CD4-positive, alpha-beta T cell (primary cell): ENCODE data around the gene SSPN. TPM values are rescaled to one million over a fixed set of nuclear protein-coding genes. Genes with fewer than 3 reads are reported as not detected.

Experiments
- ATAC-seq: fragments of 200-7000 bp; cut with Tn5 transposase; one replicate; pipeline ENCODE4 v1.10.0; 2022; ENCODE audit warnings: mild to moderate bottlenecking; ENCODE audit not compliant: poor library complexity
- CTCF ChIA-PET: fragments of 350-600 bp; sonication (Branson Sonifier 250); formaldehyde crosslinking; loops from one replicate; lab custom pipeline; 2021; ENCODE audit warnings: antibody characterized with exemption, inconsistent platforms; lab: Charles Lee
- POLR2A ChIA-PET: fragments of 350-600 bp; sonication (Branson Sonifier 250); formaldehyde crosslinking; loops from one replicate; lab custom pipeline; 2021; ENCODE audit warnings: antibody characterized with exemption, inconsistent platforms; lab: Charles Lee
- DNase-seq, 14 experiments: peaks; one replicate each; pipeline ENCODE4 v3.0.0-alpha.2; 2013 to 2020; ENCODE audit warnings: mixed read lengths in 2 of 14
- H3K27ac ChIP-seq, 2 donors: one replicate each; pipeline versions ENCODE4 v1.5.1 to v1.7.0; 2013; ENCODE audit warnings: low read length in 2 of 2, low read depth in 1 of 2, mild to moderate bottlenecking in 1 of 2
- H3K27me3 ChIP-seq, 2 experiments: 1 replicate in 1 of 2; 2 replicates in 1 of 2; pipeline versions ENCODE4 v1.6.1 to v1.7.0; 2013; ENCODE audit warnings: low read length in 2 of 2, control low read depth in 1 of 2, mild to moderate bottlenecking in 1 of 2, moderate library complexity in 1 of 2; ENCODE audit not compliant: insufficient read depth in 2 of 2, control insufficient read depth in 1 of 2
- H3K36me3 ChIP-seq: one replicate; pipeline ENCODE4 v1.6.1; 2013; ENCODE audit warnings: low read length, control low read depth; ENCODE audit not compliant: insufficient read depth
- H3K4me1 ChIP-seq: one replicate; pipeline ENCODE4 v1.6.1; 2013; ENCODE audit warnings: low read length, control low read depth; ENCODE audit not compliant: insufficient read depth
- H3K4me3 ChIP-seq: one replicate; pipeline ENCODE4 v1.5.1; 2013; ENCODE audit warnings: mild to moderate bottlenecking, low read length, moderate library complexity
- H3K9me3 ChIP-seq, 2 experiments: 1 replicate in 1 of 2; 2 replicates in 1 of 2; pipeline versions ENCODE4 v1.6.1 to v1.7.0; 2013; ENCODE audit warnings: low read length in 2 of 2, mild to moderate bottlenecking in 2 of 2, control low read depth in 1 of 2, moderate library complexity in 1 of 2; ENCODE audit not compliant: control insufficient read depth in 1 of 2, insufficient read depth in 1 of 2
- H3K27ac Mint-ChIP-seq: one replicate; pipeline ENCODE4 v1.8.0; 2020; ENCODE audit warnings: mixed read lengths
- H3K27me3 Mint-ChIP-seq: one replicate; pipeline ENCODE4 v1.8.0; 2021; ENCODE audit warnings: mixed read lengths
- H3K36me3 Mint-ChIP-seq: one replicate; pipeline ENCODE4 v1.8.0; 2021; ENCODE audit warnings: low read depth, mixed read lengths
- H3K4me1 Mint-ChIP-seq: one replicate; pipeline ENCODE4 v1.8.0; 2021; ENCODE audit warnings: low read depth, mixed read lengths
- H3K4me3 Mint-ChIP-seq: one replicate; pipeline ENCODE4 v1.8.0; 2020; ENCODE audit warnings: mild to moderate bottlenecking, mixed read lengths
- H3K9me3 Mint-ChIP-seq: one replicate; pipeline ENCODE4 v1.8.0; 2020; ENCODE audit warnings: mixed read lengths
- CTCF ChIP-seq: fragments of 200-600 bp; IDR thresholded peaks from one replicate; pipeline ENCODE4 v1.8.0; 2022; ENCODE audit warnings: antibody characterized with exemption, mild to moderate bottlenecking
- intact Hi-C, 2 experiments: fragments of 100-400 bp; cut with DNase I in 1 of 2; cut with micrococcal nuclease in 1 of 2; formaldehyde crosslinking; loops; one replicate each; pipeline versions ENCODE4 v1.15.1 to v1.9.0; 2023 to 2025; cut with DNase I, micrococcal nuclease
- polyA plus RNA-seq, 2 donors: library from polyadenylated mRNA; unstranded; fragments of 120-200 nt; gene quantifications; one replicate each; pipeline ENCODE4 v1.2.1, GENCODE V29; 2013
- total RNA-seq, 174 experiments: library from RNA in 2 of 174; stranded (reverse) in 2 of 174; gene quantifications; one replicate each; pipeline ENCODE4 v1.2.3 and lab custom pipeline; 2021 to 2026

SSPN gene
- total RNA-seq (not detected), total RNA-seq (lab: John Stamatoyannopoulos, UW) (0 to 0.71 (median 0.06) reads per million in 172 experiments)
- polyA plus RNA-seq (2013, experiment 1 of 2), result 0.15 TPM
- 3.1 TPM for polyA plus RNA-seq (2013, experiment 2 of 2)

- no peak within 1 kb of the TSS for H3K4me3 Mint-ChIP-seq
- POLR2A ChIA-PET, result no interaction called here
- H3K27me3 ChIP-seq, result peaks cover 14 to 59% of the 10 kb centered on the region in 2 experiments
- no peak within 1 kb of the TSS for H3K27ac ChIP-seq
- peaks cover 57% of the 10 kb centered on the region for H3K27me3 Mint-ChIP-seq
- TF ChIP-seq CTCF, result no peak
- DNase-seq (no peak), ATAC-seq (no peak)
- H3K4me1 ChIP-seq, result peaks cover 5% of the 10 kb centered on the region
- peaks cover 4% of the 10 kb centered on the region for H3K4me1 Mint-ChIP-seq
- peaks cover 0 to 4% of the 10 kb centered on the region in 2 experiments for H3K9me3 ChIP-seq
- no peaks in the 10 kb centered on the region for H3K36me3 Mint-ChIP-seq
- CTCF ChIA-PET, result no interaction called here
- no peaks in the 10 kb centered on the region for H3K36me3 ChIP-seq
- no peak within 1 kb of the TSS for H3K27ac Mint-ChIP-seq
- H3K9me3 Mint-ChIP-seq, result no peaks in the 10 kb centered on the region
- H3K4me3 ChIP-seq, result no peak within 1 kb of the TSS
- intact Hi-C loops, result no loop called here
Measured at GRCh38 chr12:26195250-26195640, at the start of gene SSPN. Gene SSPN (plus strand): TSS chr12:26195573. CDS start chr12:26195673, 100 bp downstream.

GRCh38 chr12:26148291-26148690, 47.1 kb upstream of the SSPN start:
- H3K27ac ChIP-seq, result no peak overlapping the region
- intact Hi-C loops, result no loop called here
- Mint-ChIP-seq H3K4me3 (no peak overlapping the region), H3K36me3 (no peaks in the 10 kb centered on the region), H3K9me3 (no peaks in the 10 kb centered on the region), H3K27me3 (peaks cover 6% of the 10 kb centered on the region), H3K4me1 (no peaks in the 10 kb centered on the region), H3K27ac (no peak overlapping the region)
- no peak overlapping the region for H3K4me3 ChIP-seq
- H3K4me1 ChIP-seq, result no peaks in the 10 kb centered on the region
- POLR2A ChIA-PET, result no interaction called here
- peaks cover 0 to 4% of the 10 kb centered on the region in 2 experiments for H3K27me3 ChIP-seq
- TF ChIP-seq CTCF, result no peak
- ATAC-seq, result no peak
- no peak for DNase-seq
- CTCF ChIA-PET, result no interaction called here
- H3K36me3 ChIP-seq, result no peaks in the 10 kb centered on the region
- no peaks in the 10 kb centered on the region for H3K9me3 ChIP-seq

GRCh38 chr12:26149968-26150500, 45.3 kb upstream of the SSPN start:
- DNase-seq (no peak), ATAC-seq (no peak)
- Histone ChIP-seq H3K36me3 (no peaks in the 10 kb centered on the region), H3K4me3 (no peak overlapping the region), H3K4me1 (no peaks in the 10 kb centered on the region), H3K27me3 (no peaks in the 10 kb centered on the region), H3K27ac (no peak overlapping the region), H3K9me3 (no peaks in the 10 kb centered on the region)
- Mint-ChIP-seq H3K9me3 (no peaks in the 10 kb centered on the region), H3K27ac (no peak overlapping the region), H3K4me3 (no peak overlapping the region), H3K27me3 (peaks cover 11% of the 10 kb centered on the region), H3K4me1 (no peaks in the 10 kb centered on the region), H3K36me3 (no peaks in the 10 kb centered on the region)
- ChIA-PET POLR2A (no interaction called here), CTCF (no interaction called here)
- no peak for TF ChIP-seq CTCF
- intact Hi-C loops, result no loop called here
